Esophagus muscularis mucosa (tissue), 3 donors: ENCODE results near the gene RASGRF1.

ENCODE experiments used
- POLR2A ChIP-seq: fragments of 450-650 bp; IDR thresholded peaks from one replicate; pipeline ENCODE4 v1.6.1; 2017; ENCODE audit warnings: antibody characterized with exemption, moderate library complexity, mild to moderate bottlenecking, low read depth
- TF ChIP-seq, protein P1 (sequence below), 3 experiments: fragments of 200-600 bp in 2 of 3; fragments of 450-650 bp in 1 of 3; sonication (generic) in 2 of 3; IDR thresholded peaks; one replicate each; pipeline ENCODE4 v1.5.1; 2017 to 2019; ENCODE audit warnings: antibody characterized with exemption in 3 of 3, mild to moderate bottlenecking in 2 of 3, moderate library complexity in 1 of 3

GRCh38 chr15:79099692-79100091 lies 9.1 kb upstream of the RASGRF1 start:
- TF ChIP-seq POLR2A: no peak
- TF ChIP-seq, protein P1, sequence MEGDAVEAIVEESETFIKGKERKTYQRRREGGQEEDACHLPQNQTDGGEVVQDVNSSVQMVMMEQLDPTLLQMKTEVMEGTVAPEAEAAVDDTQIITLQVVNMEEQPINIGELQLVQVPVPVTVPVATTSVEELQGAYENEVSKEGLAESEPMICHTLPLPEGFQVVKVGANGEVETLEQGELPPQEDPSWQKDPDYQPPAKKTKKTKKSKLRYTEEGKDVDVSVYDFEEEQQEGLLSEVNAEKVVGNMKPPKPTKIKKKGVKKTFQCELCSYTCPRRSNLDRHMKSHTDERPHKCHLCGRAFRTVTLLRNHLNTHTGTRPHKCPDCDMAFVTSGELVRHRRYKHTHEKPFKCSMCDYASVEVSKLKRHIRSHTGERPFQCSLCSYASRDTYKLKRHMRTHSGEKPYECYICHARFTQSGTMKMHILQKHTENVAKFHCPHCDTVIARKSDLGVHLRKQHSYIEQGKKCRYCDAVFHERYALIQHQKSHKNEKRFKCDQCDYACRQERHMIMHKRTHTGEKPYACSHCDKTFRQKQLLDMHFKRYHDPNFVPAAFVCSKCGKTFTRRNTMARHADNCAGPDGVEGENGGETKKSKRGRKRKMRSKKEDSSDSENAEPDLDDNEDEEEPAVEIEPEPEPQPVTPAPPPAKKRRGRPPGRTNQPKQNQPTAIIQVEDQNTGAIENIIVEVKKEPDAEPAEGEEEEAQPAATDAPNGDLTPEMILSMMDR (IDR thresholded peaks at IDR 0.05): no peak
